ENCODE results near the gene ACER3. TPM values are rescaled to one million over a fixed set of nuclear protein-coding genes. Genes with fewer than 3 reads are reported as not detected.

ACER3 gene
- total RNA-seq, 1 donor from 2014 or later: 11.8 TPM

DNA sequence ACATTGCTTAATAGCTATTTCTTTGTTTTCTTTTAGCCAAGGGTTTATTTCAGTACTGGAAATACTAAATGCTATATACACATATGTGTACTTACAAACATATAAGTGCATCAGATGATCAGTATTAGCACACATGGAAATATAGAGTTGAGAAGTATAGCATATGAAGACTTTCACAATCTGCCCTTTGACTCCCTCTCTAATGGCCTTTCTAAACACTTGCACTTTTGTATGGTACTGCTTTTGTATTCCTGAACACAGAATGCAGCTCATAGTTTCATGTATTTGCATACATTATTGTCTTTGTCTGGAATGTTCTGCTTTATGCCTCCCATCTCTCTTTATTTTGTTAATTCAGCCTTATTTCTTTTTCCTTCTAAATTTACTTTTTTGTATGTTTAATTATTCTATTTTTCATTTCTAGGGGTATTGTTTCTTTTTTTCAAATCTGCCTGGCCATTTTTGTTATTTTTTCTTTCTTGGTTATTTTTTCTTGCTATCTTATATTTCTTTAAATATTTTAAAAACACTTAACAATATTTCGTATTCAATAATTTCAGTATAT is 28.8 kb downstream of the ACER3 start:
- CTCF ChIA-PET: no interaction called here
- H3K27me3 Mint-ChIP-seq: no peaks in the 10 kb centered on the region
- POLR2A ChIA-PET: no interaction called here
- no peak overlapping the region for H3K27ac Mint-ChIP-seq
- DNase-seq (no peak), ATAC-seq (ENCODE audit: low read depth) (no peak)
- H3K4me3 Mint-ChIP-seq: no peak overlapping the region
- no peak for TF ChIP-seq CTCF (IDR thresholded peaks at IDR 0.05)
- intact Hi-C loops (cut with micrococcal nuclease): no loop called here
- H3K9me3 Mint-ChIP-seq: no peaks in the 10 kb centered on the region
- no peaks in the 10 kb centered on the region for H3K36me3 Mint-ChIP-seq (ENCODE audit: low read depth)
- peaks cover 3% of the 10 kb centered on the region for H3K4me1 Mint-ChIP-seq

DNA sequence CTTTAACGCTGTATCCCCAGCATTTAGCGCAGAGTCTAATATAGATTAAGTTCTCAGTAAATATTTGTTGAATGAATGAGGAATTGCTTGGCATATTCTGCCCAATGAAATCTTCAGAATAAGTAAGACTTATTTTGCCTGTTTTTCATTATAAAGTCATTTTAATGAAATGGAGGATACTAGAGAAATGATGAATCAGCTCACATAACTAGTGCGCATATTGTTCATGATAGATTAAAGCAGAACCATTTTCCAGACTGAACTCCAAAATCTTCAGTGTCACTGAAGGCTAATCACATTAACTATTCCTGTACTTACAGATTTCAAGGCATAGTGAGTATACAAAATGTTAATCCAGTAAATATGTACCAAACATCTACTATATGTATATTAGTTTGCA is 29.6 kb downstream of the ACER3 start:
- H3K4me3 Mint-ChIP-seq: no peak overlapping the region
- no peaks in the 10 kb centered on the region for H3K9me3 Mint-ChIP-seq
- H3K27ac Mint-ChIP-seq: no peak overlapping the region
- no peaks in the 10 kb centered on the region for H3K27me3 Mint-ChIP-seq
- CTCF ChIA-PET: no interaction called here
- no peak for DNase-seq
- H3K36me3 Mint-ChIP-seq (ENCODE audit: low read depth): no peaks in the 10 kb centered on the region
- H3K4me1 Mint-ChIP-seq: peaks cover 3% of the 10 kb centered on the region
- no peak for TF ChIP-seq CTCF (IDR thresholded peaks at IDR 0.05)
- intact Hi-C loops (cut with micrococcal nuclease): no loop called here
- no peak for ATAC-seq (ENCODE audit: low read depth)
- POLR2A ChIA-PET: no interaction called here

- ChIA-PET CTCF (no interaction called here), POLR2A (no interaction called here)
- no peak overlapping the region for H3K4me3 Mint-ChIP-seq
- no peak overlapping the region for H3K27ac Mint-ChIP-seq
- no peak for ATAC-seq (ENCODE audit: low read depth)
- H3K36me3 Mint-ChIP-seq (ENCODE audit: low read depth): no peaks in the 10 kb centered on the region
- no peak for DNase-seq
- H3K4me1 Mint-ChIP-seq: no peaks in the 10 kb centered on the region
- no peaks in the 10 kb centered on the region for H3K27me3 Mint-ChIP-seq
- intact Hi-C loops (cut with micrococcal nuclease): no loop called here
- H3K9me3 Mint-ChIP-seq: no peaks in the 10 kb centered on the region
- TF ChIP-seq CTCF (IDR thresholded peaks at IDR 0.05): no peak
Observed at GRCh38 chr11:76891285-76891684, 30.6 kb downstream of the ACER3 start.

DNA sequence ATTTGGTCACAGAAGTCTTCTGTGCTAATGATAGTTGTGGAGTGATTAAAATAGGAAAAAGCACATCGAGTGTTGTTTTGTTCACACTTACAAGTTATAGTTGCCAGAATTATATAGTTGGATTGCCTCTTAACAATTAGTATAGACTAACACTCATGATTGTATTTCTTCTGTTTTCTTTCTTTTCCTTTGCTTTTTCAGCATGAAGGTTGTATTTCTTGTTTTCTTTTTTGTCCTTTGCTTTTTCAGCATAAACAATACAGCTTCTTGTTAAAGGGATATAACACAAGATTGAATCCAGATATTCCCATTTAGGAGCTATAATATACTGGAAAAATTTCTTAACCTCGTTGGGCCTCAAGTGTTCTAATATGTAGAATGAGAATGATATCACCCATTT is 31.1 kb downstream of the ACER3 start:
- Mint-ChIP-seq H3K27ac (no peak overlapping the region), H3K36me3 (ENCODE audit: low read depth) (no peaks in the 10 kb centered on the region), H3K9me3 (no peaks in the 10 kb centered on the region), H3K27me3 (no peaks in the 10 kb centered on the region), H3K4me1 (no peaks in the 10 kb centered on the region), H3K4me3 (no peak overlapping the region)
- ATAC-seq (ENCODE audit: low read depth) (no peak), DNase-seq (no peak)
- ChIA-PET POLR2A (no interaction called here), CTCF (no interaction called here)
- no peak for TF ChIP-seq CTCF (IDR thresholded peaks at IDR 0.05)
- intact Hi-C loops (cut with micrococcal nuclease): no loop called here

- CTCF ChIA-PET: no interaction called here
- Mint-ChIP-seq H3K36me3 (ENCODE audit: low read depth) (no peaks in the 10 kb centered on the region), H3K4me3 (no peak overlapping the region), H3K9me3 (no peaks in the 10 kb centered on the region), H3K27ac (no peak overlapping the region), H3K4me1 (no peaks in the 10 kb centered on the region), H3K27me3 (no peaks in the 10 kb centered on the region)
- DNase-seq (no peak), ATAC-seq (ENCODE audit: low read depth) (no peak)
- POLR2A ChIA-PET: no interaction called here
- intact Hi-C loops (cut with micrococcal nuclease): no loop called here
- no peak for TF ChIP-seq CTCF (IDR thresholded peaks at IDR 0.05)
Observed at GRCh38 chr11:76892306-76892705, 31.6 kb downstream of the ACER3 start.

Measured in activated B cell treated with CpG ODN at 0.5 μM for 24 hours (primary cell).